ENCODE data around the gene ATP2B3. TPM values are rescaled to one million over a fixed set of nuclear protein-coding genes. Genes with fewer than 3 reads are reported as not detected.

Gene ATP2B3
- total and polyA plus RNA-seq, 9 of the 15 experiments (the other 6 are each of a cell fraction or from before 2014, with no cell fraction given), result 0.04 TPM; not detected in 8

DNA sequence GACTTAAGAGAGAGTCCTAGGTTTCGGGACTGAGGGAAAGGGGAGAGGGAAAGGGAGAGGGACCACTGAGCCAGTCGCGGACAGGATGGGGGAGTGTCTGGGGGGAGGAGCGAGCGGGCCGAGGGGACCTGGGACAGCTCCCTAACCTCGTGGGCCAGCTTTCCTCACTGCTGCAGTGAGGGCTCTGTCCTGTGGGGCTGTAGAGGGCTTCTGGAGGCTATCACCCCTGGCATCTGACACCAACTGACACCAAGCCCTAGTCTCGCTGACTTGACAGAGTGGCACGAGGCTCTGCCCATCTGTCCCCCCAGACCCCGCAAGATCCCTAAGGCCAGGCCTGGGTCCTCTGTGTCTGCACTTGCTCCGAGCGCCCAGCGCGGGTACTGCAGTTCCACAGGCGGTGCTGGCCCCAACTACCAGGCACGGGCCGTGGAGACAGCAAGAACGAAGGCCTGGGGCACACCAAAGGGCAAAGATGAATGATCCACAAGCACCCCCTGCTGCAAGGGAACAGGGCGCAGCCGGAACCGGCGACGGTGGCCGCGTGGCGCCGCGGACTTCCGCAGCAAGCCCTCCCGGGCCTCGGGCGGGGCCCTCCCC lies 47.5 kb upstream of the ATP2B3 start (continued):
- TF ChIP-seq, protein P1, sequence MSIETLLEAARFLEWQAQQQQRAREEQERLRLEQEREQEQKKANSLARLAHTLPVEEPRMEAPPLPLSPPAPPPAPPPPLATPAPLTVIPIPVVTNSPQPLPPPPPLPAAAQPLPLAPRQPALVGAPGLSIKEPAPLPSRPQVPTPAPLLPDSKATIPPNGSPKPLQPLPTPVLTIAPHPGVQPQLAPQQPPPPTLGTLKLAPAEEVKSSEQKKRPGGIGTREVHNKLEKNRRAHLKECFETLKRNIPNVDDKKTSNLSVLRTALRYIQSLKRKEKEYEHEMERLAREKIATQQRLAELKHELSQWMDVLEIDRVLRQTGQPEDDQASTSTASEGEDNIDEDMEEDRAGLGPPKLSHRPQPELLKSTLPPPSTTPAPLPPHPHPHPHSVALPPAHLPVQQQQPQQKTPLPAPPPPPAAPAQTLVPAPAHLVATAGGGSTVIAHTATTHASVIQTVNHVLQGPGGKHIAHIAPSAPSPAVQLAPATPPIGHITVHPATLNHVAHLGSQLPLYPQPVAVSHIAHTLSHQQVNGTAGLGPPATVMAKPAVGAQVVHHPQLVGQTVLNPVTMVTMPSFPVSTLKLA (conservative IDR thresholded peaks at IDR 0.05), result peak; percentile 94 to 98
- TF ChIP-seq, protein P2, sequence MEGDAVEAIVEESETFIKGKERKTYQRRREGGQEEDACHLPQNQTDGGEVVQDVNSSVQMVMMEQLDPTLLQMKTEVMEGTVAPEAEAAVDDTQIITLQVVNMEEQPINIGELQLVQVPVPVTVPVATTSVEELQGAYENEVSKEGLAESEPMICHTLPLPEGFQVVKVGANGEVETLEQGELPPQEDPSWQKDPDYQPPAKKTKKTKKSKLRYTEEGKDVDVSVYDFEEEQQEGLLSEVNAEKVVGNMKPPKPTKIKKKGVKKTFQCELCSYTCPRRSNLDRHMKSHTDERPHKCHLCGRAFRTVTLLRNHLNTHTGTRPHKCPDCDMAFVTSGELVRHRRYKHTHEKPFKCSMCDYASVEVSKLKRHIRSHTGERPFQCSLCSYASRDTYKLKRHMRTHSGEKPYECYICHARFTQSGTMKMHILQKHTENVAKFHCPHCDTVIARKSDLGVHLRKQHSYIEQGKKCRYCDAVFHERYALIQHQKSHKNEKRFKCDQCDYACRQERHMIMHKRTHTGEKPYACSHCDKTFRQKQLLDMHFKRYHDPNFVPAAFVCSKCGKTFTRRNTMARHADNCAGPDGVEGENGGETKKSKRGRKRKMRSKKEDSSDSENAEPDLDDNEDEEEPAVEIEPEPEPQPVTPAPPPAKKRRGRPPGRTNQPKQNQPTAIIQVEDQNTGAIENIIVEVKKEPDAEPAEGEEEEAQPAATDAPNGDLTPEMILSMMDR (IDR thresholded peaks at IDR 0.05 in 2 of 3, conservative IDR thresholded peaks at IDR 0.05 in 1 of 3; ENCODE audit: insufficient read depth in 2 of 3, low read depth in 1 of 3, low read length in 3 of 3), result 0 out of 6 replicates have a peak, but pooled peaks of 1 of the 3 experiments have one; percentile 25
- TF ChIP-seq HEY1 (CRISPR knock-in tag; IDR thresholded peaks at IDR 0.05; ENCODE audit: borderline replicate concordance), result no peak
- TF ChIP-seq ZNF561 (CRISPR knock-in tag; conservative IDR thresholded peaks at IDR 0.05), result no peak
- TF ChIP-seq TAF15 (IDR thresholded peaks at IDR 0.05; ENCODE audit: low read depth, low read length), result no peak
- TF ChIP-seq, protein P3, sequence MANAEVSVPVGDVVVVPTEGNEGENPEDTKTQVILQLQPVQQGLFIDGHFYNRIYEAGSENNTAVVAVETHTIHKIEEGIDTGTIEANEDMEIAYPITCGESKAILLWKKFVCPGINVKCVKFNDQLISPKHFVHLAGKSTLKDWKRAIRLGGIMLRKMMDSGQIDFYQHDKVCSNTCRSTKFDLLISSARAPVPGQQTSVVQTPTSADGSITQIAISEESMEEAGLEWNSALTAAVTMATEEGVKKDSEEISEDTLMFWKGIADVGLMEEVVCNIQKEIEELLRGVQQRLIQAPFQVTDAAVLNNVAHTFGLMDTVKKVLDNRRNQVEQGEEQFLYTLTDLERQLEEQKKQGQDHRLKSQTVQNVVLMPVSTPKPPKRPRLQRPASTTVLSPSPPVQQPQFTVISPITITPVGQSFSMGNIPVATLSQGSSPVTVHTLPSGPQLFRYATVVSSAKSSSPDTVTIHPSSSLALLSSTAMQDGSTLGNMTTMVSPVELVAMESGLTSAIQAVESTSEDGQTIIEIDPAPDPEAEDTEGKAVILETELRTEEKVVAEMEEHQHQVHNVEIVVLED (CRISPR knock-in tag; IDR thresholded peaks at IDR 0.05), result no peak
- peak; percentile 77; the same call in 1 of the 2 replicates for TF ChIP-seq EHMT2 (IDR thresholded peaks at IDR 0.05)
- TF ChIP-seq HDAC3 (IDR thresholded peaks at IDR 0.05; ENCODE audit: borderline replicate concordance, partially characterized antibody), result no peak
- TF ChIP-seq CBFA2T3 (IDR thresholded peaks at IDR 0.05), result no peak
- TF ChIP-seq, protein P4, sequence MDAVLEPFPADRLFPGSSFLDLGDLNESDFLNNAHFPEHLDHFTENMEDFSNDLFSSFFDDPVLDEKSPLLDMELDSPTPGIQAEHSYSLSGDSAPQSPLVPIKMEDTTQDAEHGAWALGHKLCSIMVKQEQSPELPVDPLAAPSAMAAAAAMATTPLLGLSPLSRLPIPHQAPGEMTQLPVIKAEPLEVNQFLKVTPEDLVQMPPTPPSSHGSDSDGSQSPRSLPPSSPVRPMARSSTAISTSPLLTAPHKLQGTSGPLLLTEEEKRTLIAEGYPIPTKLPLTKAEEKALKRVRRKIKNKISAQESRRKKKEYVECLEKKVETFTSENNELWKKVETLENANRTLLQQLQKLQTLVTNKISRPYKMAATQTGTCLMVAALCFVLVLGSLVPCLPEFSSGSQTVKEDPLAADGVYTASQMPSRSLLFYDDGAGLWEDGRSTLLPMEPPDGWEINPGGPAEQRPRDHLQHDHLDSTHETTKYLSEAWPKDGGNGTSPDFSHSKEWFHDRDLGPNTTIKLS (IDR thresholded peaks at IDR 0.05; ENCODE audit: borderline replicate concordance, low read depth), result peak; percentile 61; the same call in 1 of the 2 replicates
- TF ChIP-seq, protein P5, sequence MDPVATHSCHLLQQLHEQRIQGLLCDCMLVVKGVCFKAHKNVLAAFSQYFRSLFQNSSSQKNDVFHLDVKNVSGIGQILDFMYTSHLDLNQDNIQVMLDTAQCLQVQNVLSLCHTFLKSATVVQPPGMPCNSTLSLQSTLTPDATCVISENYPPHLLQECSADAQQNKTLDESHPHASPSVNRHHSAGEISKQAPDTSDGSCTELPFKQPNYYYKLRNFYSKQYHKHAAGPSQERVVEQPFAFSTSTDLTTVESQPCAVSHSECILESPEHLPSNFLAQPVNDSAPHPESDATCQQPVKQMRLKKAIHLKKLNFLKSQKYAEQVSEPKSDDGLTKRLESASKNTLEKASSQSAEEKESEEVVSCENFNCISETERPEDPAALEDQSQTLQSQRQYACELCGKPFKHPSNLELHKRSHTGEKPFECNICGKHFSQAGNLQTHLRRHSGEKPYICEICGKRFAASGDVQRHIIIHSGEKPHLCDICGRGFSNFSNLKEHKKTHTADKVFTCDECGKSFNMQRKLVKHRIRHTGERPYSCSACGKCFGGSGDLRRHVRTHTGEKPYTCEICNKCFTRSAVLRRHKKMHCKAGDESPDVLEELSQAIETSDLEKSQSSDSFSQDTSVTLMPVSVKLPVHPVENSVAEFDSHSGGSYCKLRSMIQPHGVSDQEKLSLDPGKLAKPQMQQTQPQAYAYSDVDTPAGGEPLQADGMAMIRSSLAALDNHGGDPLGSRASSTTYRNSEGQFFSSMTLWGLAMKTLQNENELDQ (CRISPR knock-in tag; IDR thresholded peaks at IDR 0.05; ENCODE audit: borderline replicate concordance), result no peak
- TF ChIP-seq ZNF778 (CRISPR knock-in tag; IDR thresholded peaks at IDR 0.05), result no peak
- no peak for TF ChIP-seq TAF7 (tag; IDR thresholded peaks at IDR 0.05)
- no peak for TF ChIP-seq ZNF444 (CRISPR knock-in tag; IDR thresholded peaks at IDR 0.05)

All from K562 (cell line).